ENCODE results near the gene PEAR1.

- no peak for TF ChIP-seq CTCF (IDR thresholded peaks at IDR 0.05)
- TF ChIP-seq POLR2AphosphoS5 (IDR thresholded peaks at IDR 0.05): no peak
Observed at GRCh38 chr1:156944268-156944667, 50.8 kb downstream of the PEAR1 start.
